Muscle layer of duodenum (tissue), 2 donors: Measurements from ENCODE around the gene ERBB4.

ENCODE experiments used
- H3K27ac ChIP-seq: one replicate; pipeline ENCODE4 v1.7.0; 2013; ENCODE audit warnings: mild to moderate bottlenecking, low read length
- H3K27me3 ChIP-seq: one replicate; pipeline ENCODE4 v1.7.0; 2013; ENCODE audit warnings: low read depth, mild to moderate bottlenecking, control low read depth, low read length
- H3K36me3 ChIP-seq, 2 donors: one replicate each; pipeline ENCODE4 v1.7.0; 2013; ENCODE audit warnings: low read length in 2 of 2, control low read depth in 1 of 2, mild to moderate bottlenecking in 1 of 2; ENCODE audit not compliant: insufficient read depth in 2 of 2, control insufficient read depth in 1 of 2
- H3K4me1 ChIP-seq, 2 donors: one replicate each; pipeline ENCODE4 v1.7.0; 2013; ENCODE audit warnings: low read length in 2 of 2, mild to moderate bottlenecking in 2 of 2, control low read depth in 1 of 2, moderate library complexity in 1 of 2; ENCODE audit not compliant: insufficient read depth in 2 of 2, control insufficient read depth in 1 of 2
- H3K4me3 ChIP-seq, 2 donors: one replicate each; pipeline ENCODE4 v1.7.0; 2013; ENCODE audit warnings: low read length in 2 of 2, low read depth in 1 of 2, mild to moderate bottlenecking in 1 of 2
- H3K9me3 ChIP-seq, 2 donors: one replicate each; pipeline ENCODE4 v1.7.0; 2013; ENCODE audit warnings: low read length in 2 of 2, control low read depth in 1 of 2, mild to moderate bottlenecking in 1 of 2; ENCODE audit not compliant: control insufficient read depth in 1 of 2
- donor health status: healthy.

Gene ERBB4

DNA sequence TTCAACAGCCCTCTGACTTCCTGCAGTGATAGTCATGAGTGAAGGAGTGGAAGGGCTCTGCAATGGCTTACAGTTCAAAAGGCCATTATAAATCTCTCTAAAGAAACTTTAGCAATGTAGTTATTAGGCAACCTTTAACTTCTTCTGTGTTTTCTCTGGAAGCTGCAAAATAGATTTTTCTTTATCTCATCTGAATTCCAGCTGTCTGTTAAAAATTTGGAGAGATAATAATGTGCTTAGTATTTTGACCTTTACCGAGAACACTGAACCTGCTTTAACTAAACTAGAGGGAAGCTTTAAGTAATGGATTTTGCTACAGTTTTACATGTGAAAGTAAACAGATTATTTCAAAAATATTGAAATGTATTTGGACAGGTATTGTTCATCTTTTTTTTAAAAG, 847.9 kb downstream of the ERBB4 start:
- Histone ChIP-seq H3K9me3 (no peaks in the 10 kb centered on the region), H3K4me1 (no peaks in the 10 kb centered on the region), H3K36me3 (no peaks in the 10 kb centered on the region), H3K27ac (no peak overlapping the region), H3K27me3 (no peaks in the 10 kb centered on the region), H3K4me3 (no peak overlapping the region)

GRCh38 chr2:211688196-211688595, 850.4 kb downstream of the ERBB4 start:
- no peaks in the 10 kb centered on the region for H3K4me1 ChIP-seq
- H3K36me3 ChIP-seq = no peaks in the 10 kb centered on the region
- H3K27ac ChIP-seq = no peak overlapping the region
- no peak overlapping the region for H3K4me3 ChIP-seq
- H3K27me3 ChIP-seq = no peaks in the 10 kb centered on the region
- peaks cover 0 to 13% of the 10 kb centered on the region in 2 donors for H3K9me3 ChIP-seq

DNA sequence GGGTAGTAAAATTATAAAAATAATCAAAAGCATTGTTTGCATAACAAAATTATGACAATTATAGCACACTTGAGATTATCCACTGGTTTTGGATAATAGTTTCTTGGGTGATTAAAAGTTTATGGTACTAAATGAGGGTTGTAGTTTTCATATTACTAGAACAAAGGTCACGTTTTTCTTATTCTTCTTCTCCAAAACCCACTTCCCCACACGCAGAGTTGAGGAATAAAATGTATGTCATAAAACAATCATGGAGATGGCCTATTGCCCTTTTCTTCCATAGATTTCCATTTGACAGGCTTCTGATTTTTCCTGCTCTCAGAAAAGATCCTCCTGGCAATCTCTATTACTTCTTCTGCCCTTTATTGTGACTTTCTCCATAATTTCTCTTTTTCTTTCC, 863.9 kb downstream of the ERBB4 start:
- no peaks in the 10 kb centered on the region for H3K9me3 ChIP-seq
- H3K4me3 ChIP-seq = no peak overlapping the region
- no peaks in the 10 kb centered on the region for H3K4me1 ChIP-seq
- no peaks in the 10 kb centered on the region for H3K36me3 ChIP-seq
- no peaks in the 10 kb centered on the region for H3K27me3 ChIP-seq
- H3K27ac ChIP-seq = no peak overlapping the region

DNA sequence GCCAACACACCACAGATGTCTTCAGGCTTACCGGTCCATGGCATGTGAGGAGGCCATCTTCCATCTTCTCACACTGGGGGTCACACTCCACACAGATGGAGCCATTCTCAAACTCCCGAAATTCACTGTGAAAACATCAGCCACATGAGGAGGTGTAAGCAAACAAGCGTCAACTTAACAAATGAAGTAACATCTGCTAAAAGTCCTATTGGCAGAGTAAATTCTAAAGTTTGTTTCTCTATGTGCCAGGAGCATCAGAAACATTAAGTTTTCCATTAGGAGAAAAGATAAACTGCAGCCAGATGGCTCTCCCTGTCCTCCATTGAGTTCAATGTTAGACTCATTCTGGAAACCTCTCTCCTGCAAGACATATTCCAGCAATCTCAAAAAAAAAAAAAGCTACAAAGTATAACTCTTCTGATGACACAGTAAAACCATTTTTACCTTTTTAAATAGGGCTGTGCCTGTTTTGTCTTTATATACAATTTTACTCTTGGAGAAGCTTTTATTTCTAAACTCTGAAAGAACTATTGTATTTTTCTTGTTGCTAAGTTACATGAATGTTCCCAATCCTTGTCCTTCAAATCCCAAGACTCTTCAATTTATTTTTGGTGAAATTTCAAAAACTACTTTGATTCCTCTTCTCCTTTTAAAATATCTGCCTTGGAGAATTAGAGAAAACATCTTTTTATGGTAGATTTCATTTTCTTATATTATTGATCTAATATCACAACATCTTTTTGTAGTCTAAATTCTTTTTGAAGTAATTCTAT, 865.3 kb downstream of the ERBB4 start:
- Histone ChIP-seq H3K9me3 (no peaks in the 10 kb centered on the region), H3K27me3 (no peaks in the 10 kb centered on the region), H3K4me3 (no peak overlapping the region), H3K4me1 (no peaks in the 10 kb centered on the region), H3K27ac (no peak overlapping the region), H3K36me3 (no peaks in the 10 kb centered on the region)

GRCh38 chr2:211671977-211672376, 866.6 kb downstream of the ERBB4 start:
- no peaks in the 10 kb centered on the region for H3K36me3 ChIP-seq
- no peaks in the 10 kb centered on the region for H3K27me3 ChIP-seq
- H3K4me3 ChIP-seq = no peak overlapping the region
- H3K27ac ChIP-seq = no peak overlapping the region
- H3K9me3 ChIP-seq = no peaks in the 10 kb centered on the region
- H3K4me1 ChIP-seq = no peaks in the 10 kb centered on the region

- Histone ChIP-seq H3K36me3 (no peaks in the 10 kb centered on the region), H3K27me3 (no peaks in the 10 kb centered on the region), H3K4me3 (no peak overlapping the region), H3K4me1 (no peaks in the 10 kb centered on the region), H3K27ac (no peak overlapping the region), H3K9me3 (no peaks in the 10 kb centered on the region)
These were observed 873.3 kb downstream of the ERBB4 start for GRCh38 chr2:211665299-211665698.

- H3K27ac ChIP-seq = no peak overlapping the region
- H3K4me3 ChIP-seq = no peak overlapping the region
- no peaks in the 10 kb centered on the region for H3K9me3 ChIP-seq
- H3K36me3 ChIP-seq = no peaks in the 10 kb centered on the region
- no peaks in the 10 kb centered on the region for H3K4me1 ChIP-seq
- no peaks in the 10 kb centered on the region for H3K27me3 ChIP-seq
These were observed 874.3 kb downstream of the ERBB4 start for GRCh38 chr2:211664321-211664720.

DNA sequence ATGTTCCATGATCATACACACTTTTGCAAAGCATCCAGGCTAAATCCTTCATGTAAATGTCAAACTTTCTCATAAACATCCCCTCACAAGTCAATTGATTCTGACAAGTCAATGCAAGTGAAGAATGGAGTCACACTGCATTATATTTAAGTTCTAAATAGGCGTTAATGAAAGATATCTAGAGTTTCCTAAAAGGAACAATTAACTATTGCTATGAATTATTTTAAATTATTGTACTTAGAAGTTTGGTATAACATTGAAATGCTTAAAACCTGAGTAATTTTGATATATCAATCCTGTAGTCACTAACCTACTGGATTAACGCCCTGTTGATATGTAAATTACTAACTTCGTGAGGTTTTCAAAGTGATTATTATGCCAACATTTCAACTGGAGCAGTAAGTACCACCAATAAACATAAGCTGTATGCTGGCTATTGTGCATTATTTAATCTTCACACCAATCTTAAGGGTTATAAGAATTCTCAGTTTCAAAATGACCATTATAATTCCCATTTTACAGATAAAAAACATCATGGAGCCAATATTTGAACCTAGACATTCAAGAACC, 884.3 kb downstream of the ERBB4 start:
- Histone ChIP-seq H3K9me3 (no peaks in the 10 kb centered on the region), H3K36me3 (no peaks in the 10 kb centered on the region), H3K4me3 (no peak overlapping the region), H3K4me1 (no peaks in the 10 kb centered on the region), H3K27ac (no peak overlapping the region), H3K27me3 (no peaks in the 10 kb centered on the region)

DNA sequence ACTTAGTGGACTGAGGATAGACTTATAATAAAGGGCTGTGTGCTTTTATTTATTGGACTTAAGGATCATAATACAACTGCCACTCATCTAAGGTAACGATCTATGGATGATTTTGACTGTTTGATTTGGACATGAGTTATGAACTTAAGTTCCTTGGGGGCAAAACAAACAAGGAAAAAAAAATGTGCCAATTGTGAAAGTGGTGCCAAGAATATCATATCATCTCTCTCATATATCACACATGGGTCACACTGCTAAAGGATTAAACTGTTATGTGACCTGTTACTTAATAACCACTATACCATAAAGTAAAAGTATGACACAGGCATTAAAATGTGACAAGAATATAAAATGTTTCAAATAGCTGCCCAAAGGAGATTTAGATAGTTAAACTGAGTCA, 886.3 kb downstream of the ERBB4 start:
- Histone ChIP-seq H3K36me3 (no peaks in the 10 kb centered on the region), H3K27me3 (no peaks in the 10 kb centered on the region), H3K9me3 (no peaks in the 10 kb centered on the region), H3K27ac (no peak overlapping the region), H3K4me1 (no peaks in the 10 kb centered on the region), H3K4me3 (no peak overlapping the region)

DNA sequence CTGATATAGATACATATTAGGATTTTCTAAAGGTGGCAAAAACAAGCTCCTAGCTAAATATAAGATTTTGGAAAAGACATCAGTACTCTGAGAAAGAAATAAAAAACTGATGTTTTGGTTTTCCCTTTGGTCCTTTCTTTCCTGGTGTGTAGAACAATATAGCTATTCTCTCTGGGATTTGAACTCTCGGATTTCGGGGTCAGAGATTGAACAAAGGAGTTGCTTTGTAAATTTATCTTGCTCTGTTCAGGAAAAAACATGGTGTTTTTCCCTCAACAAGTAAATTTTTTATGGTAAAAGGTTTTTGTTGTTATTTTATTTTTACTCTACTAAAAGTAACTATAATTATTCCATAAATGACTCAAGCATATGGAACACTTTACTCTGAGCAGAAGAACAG, 889.3 kb downstream of the ERBB4 start:
- no peak overlapping the region for H3K4me3 ChIP-seq
- H3K36me3 ChIP-seq = no peaks in the 10 kb centered on the region
- H3K9me3 ChIP-seq = no peaks in the 10 kb centered on the region
- H3K27me3 ChIP-seq = no peaks in the 10 kb centered on the region
- no peaks in the 10 kb centered on the region for H3K4me1 ChIP-seq
- H3K27ac ChIP-seq = no peak overlapping the region

DNA sequence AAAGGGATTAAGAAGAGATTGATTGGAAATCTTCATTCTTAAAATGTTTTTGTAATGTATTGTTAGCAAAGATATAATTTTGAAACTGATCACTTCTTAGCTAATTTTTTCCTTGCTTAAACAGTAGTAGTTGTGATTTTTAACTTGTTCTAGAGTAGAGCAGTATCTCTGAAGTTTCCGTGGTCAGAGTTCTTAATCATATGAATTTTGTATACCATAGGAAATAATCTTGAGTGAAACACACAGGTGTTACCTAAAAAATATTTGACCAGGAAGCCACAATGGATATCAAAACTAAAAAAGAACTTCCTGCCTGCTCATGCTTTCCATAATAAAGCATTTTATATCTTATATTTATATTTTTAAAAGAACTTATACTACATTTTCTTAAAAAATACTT, 907.1 kb downstream of the ERBB4 start:
- Histone ChIP-seq H3K27ac (no peak overlapping the region), H3K27me3 (no peaks in the 10 kb centered on the region), H3K4me3 (no peak overlapping the region), H3K9me3 (no peaks in the 10 kb centered on the region), H3K4me1 (no peaks in the 10 kb centered on the region), H3K36me3 (no peaks in the 10 kb centered on the region)

- Histone ChIP-seq H3K4me1 (no peaks in the 10 kb centered on the region), H3K4me3 (no peak overlapping the region), H3K9me3 (no peaks in the 10 kb centered on the region), H3K36me3 (no peaks in the 10 kb centered on the region), H3K27ac (no peak overlapping the region), H3K27me3 (no peaks in the 10 kb centered on the region)
These were observed 915.5 kb downstream of the ERBB4 start for GRCh38 chr2:211623096-211623495.
